ENCODE results near the gene XRCC5. TPM values are rescaled to one million over a fixed set of nuclear protein-coding genes. Genes with fewer than 3 reads are reported as not detected.

Gene XRCC5
- polyA plus RNA-seq, 2 donors, result 57.9 to 100 TPM

DNA sequence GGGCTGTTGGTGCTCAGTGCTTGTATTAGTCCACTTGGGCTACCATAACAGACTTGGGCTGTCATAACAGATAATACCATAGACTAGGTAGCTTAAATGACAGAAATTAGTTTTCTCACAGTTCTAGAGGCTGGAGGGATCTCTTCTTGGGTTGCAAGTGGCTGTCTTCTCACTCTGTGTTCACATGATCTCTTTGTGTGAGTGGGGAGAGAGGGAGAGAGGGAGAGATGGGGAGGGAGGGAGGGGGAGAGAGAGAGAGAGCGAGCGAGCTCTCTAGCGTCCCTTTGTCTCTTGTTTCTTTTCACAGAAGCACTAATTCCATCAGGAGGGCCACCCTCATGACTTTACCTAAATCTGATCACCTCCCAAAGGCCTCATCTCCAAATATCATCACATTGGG is 4.5 kb upstream of the XRCC5 start:
- Histone ChIP-seq H3K27me3 (ENCODE audit: control insufficient read depth in 1 of 2, insufficient read depth in 2 of 2, low read length in 2 of 2) (no peaks in the 10 kb centered on the region), H3K9me3 (ENCODE audit: control insufficient read depth in 2 of 2, insufficient read depth in 1 of 2, low read depth in 1 of 2, low read length in 1 of 2) (no peaks in the 10 kb centered on the region), H3K4me1 (ENCODE audit: control insufficient read depth in 2 of 2, insufficient read depth in 2 of 2, low read length in 1 of 2) (no peaks in the 10 kb centered on the region), H3K27ac (ENCODE audit: low read depth in 2 of 2, low read length in 1 of 2) (no peak overlapping the region), H3K36me3 (ENCODE audit: control insufficient read depth in 2 of 2, insufficient read depth in 2 of 2, low read length in 1 of 2) (no peaks in the 10 kb centered on the region), H3K4me3 (ENCODE audit: low read depth in 1 of 2, low read length in 2 of 2) (no peak overlapping the region)
- 90 to 93% methylated on average over 3 of the region's 3 CpGs for WGBS, 2 donors

DNA sequence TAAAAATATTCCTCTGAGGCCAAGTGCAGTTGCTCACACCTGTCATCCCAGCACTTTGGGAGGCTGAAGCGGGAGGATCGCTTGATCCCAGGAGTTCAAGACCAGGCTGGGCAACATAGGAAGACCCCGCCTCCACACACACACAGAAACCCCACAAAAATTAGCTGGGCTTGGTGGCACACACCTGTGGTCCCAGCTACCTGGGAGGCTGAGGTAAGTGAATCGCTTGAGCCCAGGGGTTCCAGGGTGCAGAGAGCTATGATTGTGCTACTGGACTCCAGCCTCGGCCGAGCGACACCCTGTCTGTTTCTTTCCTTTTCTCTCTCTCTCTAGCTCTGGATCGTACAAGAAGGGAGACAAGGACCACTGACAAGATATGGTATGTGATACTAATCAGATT is 1.8 kb upstream of the XRCC5 start:
- Histone ChIP-seq H3K36me3 (ENCODE audit: control insufficient read depth in 2 of 2, insufficient read depth in 2 of 2, low read length in 1 of 2) (no peaks in the 10 kb centered on the region), H3K9me3 (ENCODE audit: control insufficient read depth in 2 of 2, insufficient read depth in 1 of 2, low read depth in 1 of 2, low read length in 1 of 2) (no peaks in the 10 kb centered on the region), H3K4me3 (ENCODE audit: low read depth in 1 of 2, low read length in 2 of 2) (peak overlapping the region in 1 of 2 donors; percentile 2), H3K27me3 (ENCODE audit: control insufficient read depth in 1 of 2, insufficient read depth in 2 of 2, low read length in 2 of 2) (no peaks in the 10 kb centered on the region), H3K27ac (ENCODE audit: low read depth in 2 of 2, low read length in 1 of 2) (no peak overlapping the region), H3K4me1 (ENCODE audit: control insufficient read depth in 2 of 2, insufficient read depth in 2 of 2, low read length in 1 of 2) (no peaks in the 10 kb centered on the region)
- WGBS, 2 donors, result 84 to 85% methylated on average over 8 of the region's 8 CpGs

- Histone ChIP-seq H3K36me3 (ENCODE audit: control insufficient read depth in 2 of 2, insufficient read depth in 2 of 2, low read length in 1 of 2) (no peaks in the 10 kb centered on the region), H3K27ac (ENCODE audit: low read depth in 2 of 2, low read length in 1 of 2) (no peak overlapping the region), H3K9me3 (ENCODE audit: control insufficient read depth in 2 of 2, insufficient read depth in 1 of 2, low read depth in 1 of 2, low read length in 1 of 2) (no peaks in the 10 kb centered on the region), H3K4me1 (ENCODE audit: control insufficient read depth in 2 of 2, insufficient read depth in 2 of 2, low read length in 1 of 2) (no peaks in the 10 kb centered on the region), H3K27me3 (ENCODE audit: control insufficient read depth in 1 of 2, insufficient read depth in 2 of 2, low read length in 2 of 2) (no peaks in the 10 kb centered on the region), H3K4me3 (ENCODE audit: low read depth in 1 of 2, low read length in 2 of 2) (peak overlapping the region; percentile 2 to 16)
- 40% methylated on average over 13 of the region's 13 CpGs for WGBS, 2 donors
These were observed 1.4 kb upstream of the XRCC5 start for GRCh38 chr2:216107760-216108159.

GRCh38 chr2:216108310-216108966 is 710 bp upstream of the XRCC5 start:
- Histone ChIP-seq H3K9me3 (ENCODE audit: control insufficient read depth in 2 of 2, insufficient read depth in 1 of 2, low read depth in 1 of 2, low read length in 1 of 2) (no peaks in the 10 kb centered on the region), H3K36me3 (ENCODE audit: control insufficient read depth in 2 of 2, insufficient read depth in 2 of 2, low read length in 1 of 2) (peaks cover 3 to 4% of the 10 kb centered on the region in 2 donors), H3K27ac (ENCODE audit: low read depth in 2 of 2, low read length in 1 of 2) (no peak overlapping the region), H3K27me3 (ENCODE audit: control insufficient read depth in 1 of 2, insufficient read depth in 2 of 2, low read length in 2 of 2) (no peaks in the 10 kb centered on the region), H3K4me1 (ENCODE audit: control insufficient read depth in 2 of 2, insufficient read depth in 2 of 2, low read length in 1 of 2) (no peaks in the 10 kb centered on the region), H3K4me3 (ENCODE audit: low read depth in 1 of 2, low read length in 2 of 2) (peak overlapping the region in 1 of 2 donors; percentile 96)
- 39 to 46% methylated on average over 6 of the region's 6 CpGs for WGBS, 2 donors

DNA sequence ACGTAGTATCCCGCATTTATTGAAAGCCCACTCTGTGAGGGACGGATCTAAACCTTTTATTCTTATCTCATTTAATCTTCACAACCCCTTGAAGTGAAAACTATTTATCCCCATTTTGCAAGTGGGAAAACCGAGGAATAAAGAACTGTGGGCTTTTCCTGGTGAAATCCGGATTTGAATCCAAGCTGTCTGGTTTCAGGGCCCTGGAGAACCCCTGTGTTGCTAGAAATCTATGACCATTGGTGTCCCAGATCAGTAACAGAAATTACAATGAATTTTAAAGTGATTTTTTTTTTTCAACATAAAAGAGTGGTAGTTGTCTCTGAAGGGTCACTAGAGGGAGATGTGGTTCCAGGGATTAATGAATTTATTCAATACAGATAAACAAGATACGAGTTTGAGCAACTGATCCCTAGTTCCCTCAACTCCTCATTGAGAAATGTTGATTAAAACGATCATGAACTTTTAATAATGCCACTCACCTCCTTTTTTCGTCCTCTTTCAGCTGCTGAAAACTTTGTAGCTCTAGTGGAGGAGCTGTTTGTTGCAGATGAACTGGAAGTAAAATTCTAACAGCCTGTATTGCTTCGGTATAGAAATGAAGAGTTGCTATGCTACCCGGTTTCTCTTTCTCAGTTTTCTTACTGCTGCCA is 940 bp downstream of the XRCC5 start:
- Histone ChIP-seq H3K4me3 (ENCODE audit: low read depth in 1 of 2, low read length in 2 of 2) (peak overlapping the region in 1 of 2 donors; percentile 96), H3K9me3 (ENCODE audit: control insufficient read depth in 2 of 2, insufficient read depth in 1 of 2, low read depth in 1 of 2, low read length in 1 of 2) (no peaks in the 10 kb centered on the region), H3K27me3 (ENCODE audit: control insufficient read depth in 1 of 2, insufficient read depth in 2 of 2, low read length in 2 of 2) (no peaks in the 10 kb centered on the region), H3K4me1 (ENCODE audit: control insufficient read depth in 2 of 2, insufficient read depth in 2 of 2, low read length in 1 of 2) (peaks cover 0 to 3% of the 10 kb centered on the region in 2 donors), H3K27ac (ENCODE audit: low read depth in 2 of 2, low read length in 1 of 2) (peak overlapping the region in 1 of 2 donors; percentile 40), H3K36me3 (ENCODE audit: control insufficient read depth in 2 of 2, insufficient read depth in 2 of 2, low read length in 1 of 2) (peaks cover 5 to 6% of the 10 kb centered on the region in 2 donors)
- WGBS, 2 donors, result 2 to 4% methylated on average over 10 of the region's 10 CpGs

GRCh38 chr2:216110620-216111019 is 1.5 kb downstream of the XRCC5 start:
- Histone ChIP-seq H3K4me1 (ENCODE audit: control insufficient read depth in 2 of 2, insufficient read depth in 2 of 2, low read length in 1 of 2) (peaks cover 0 to 3% of the 10 kb centered on the region in 2 donors), H3K36me3 (ENCODE audit: control insufficient read depth in 2 of 2, insufficient read depth in 2 of 2, low read length in 1 of 2) (peaks cover 5 to 6% of the 10 kb centered on the region in 2 donors), H3K9me3 (ENCODE audit: control insufficient read depth in 2 of 2, insufficient read depth in 1 of 2, low read depth in 1 of 2, low read length in 1 of 2) (no peaks in the 10 kb centered on the region), H3K27ac (ENCODE audit: low read depth in 2 of 2, low read length in 1 of 2) (no peak overlapping the region), H3K4me3 (ENCODE audit: low read depth in 1 of 2, low read length in 2 of 2) (peak overlapping the region in 1 of 2 donors; percentile 96), H3K27me3 (ENCODE audit: control insufficient read depth in 1 of 2, insufficient read depth in 2 of 2, low read length in 2 of 2) (no peaks in the 10 kb centered on the region)
- 2 to 13% methylated on average over 1 of the region's 1 CpG for WGBS, 2 donors

DNA sequence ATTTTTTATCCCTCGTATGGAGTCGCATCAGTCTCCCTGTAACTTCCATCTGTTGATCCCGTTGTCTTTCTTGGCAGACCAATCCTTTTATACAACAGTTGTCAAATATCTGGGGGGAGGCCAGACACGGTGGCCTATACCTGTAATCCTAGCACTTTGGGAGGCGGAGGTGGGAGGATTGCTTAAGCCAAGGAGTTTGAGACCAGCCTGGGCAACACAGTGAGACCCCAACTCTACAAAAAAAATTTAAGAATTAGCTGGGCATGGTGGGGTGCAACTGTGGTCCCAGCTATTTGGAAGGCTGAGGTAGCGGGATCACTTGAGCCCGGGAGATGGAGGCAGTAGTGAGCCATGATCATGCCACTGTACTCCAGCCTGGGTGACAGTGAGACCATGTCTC is 2.0 kb downstream of the XRCC5 start:
- H3K4me3 ChIP-seq (ENCODE audit: low read depth in 1 of 2, low read length in 2 of 2), result no peak overlapping the region
- H3K36me3 ChIP-seq (ENCODE audit: control insufficient read depth in 2 of 2, insufficient read depth in 2 of 2, low read length in 1 of 2), result peaks cover 5 to 6% of the 10 kb centered on the region in 2 donors
- WGBS, 2 donors, result 77 to 78% methylated on average over 7 of the region's 7 CpGs
- H3K27me3 ChIP-seq (ENCODE audit: control insufficient read depth in 1 of 2, insufficient read depth in 2 of 2, low read length in 2 of 2), result no peaks in the 10 kb centered on the region
- H3K4me1 ChIP-seq (ENCODE audit: control insufficient read depth in 2 of 2, insufficient read depth in 2 of 2, low read length in 1 of 2), result peaks cover 0 to 3% of the 10 kb centered on the region in 2 donors
- H3K9me3 ChIP-seq (ENCODE audit: control insufficient read depth in 2 of 2, insufficient read depth in 1 of 2, low read depth in 1 of 2, low read length in 1 of 2), result no peaks in the 10 kb centered on the region
- H3K27ac ChIP-seq (ENCODE audit: low read depth in 2 of 2, low read length in 1 of 2), result no peak overlapping the region

- H3K36me3 ChIP-seq (ENCODE audit: control insufficient read depth in 2 of 2, insufficient read depth in 2 of 2, low read length in 1 of 2), result peaks cover 6 to 7% of the 10 kb centered on the region in 2 donors
- 67 to 68% methylated on average over 4 of the region's 4 CpGs for WGBS, 2 donors
- no peaks in the 10 kb centered on the region for H3K27me3 ChIP-seq (ENCODE audit: control insufficient read depth in 1 of 2, insufficient read depth in 2 of 2, low read length in 2 of 2)
- H3K27ac ChIP-seq (ENCODE audit: low read depth in 2 of 2, low read length in 1 of 2), result no peak overlapping the region
- no peaks in the 10 kb centered on the region for H3K9me3 ChIP-seq (ENCODE audit: control insufficient read depth in 2 of 2, insufficient read depth in 1 of 2, low read depth in 1 of 2, low read length in 1 of 2)
- peaks cover 0 to 3% of the 10 kb centered on the region in 2 donors for H3K4me1 ChIP-seq (ENCODE audit: control insufficient read depth in 2 of 2, insufficient read depth in 2 of 2, low read length in 1 of 2)
- no peak overlapping the region for H3K4me3 ChIP-seq (ENCODE audit: low read depth in 1 of 2, low read length in 2 of 2)
These were observed 3.8 kb downstream of the XRCC5 start for GRCh38 chr2:216112926-216113325.

DNA sequence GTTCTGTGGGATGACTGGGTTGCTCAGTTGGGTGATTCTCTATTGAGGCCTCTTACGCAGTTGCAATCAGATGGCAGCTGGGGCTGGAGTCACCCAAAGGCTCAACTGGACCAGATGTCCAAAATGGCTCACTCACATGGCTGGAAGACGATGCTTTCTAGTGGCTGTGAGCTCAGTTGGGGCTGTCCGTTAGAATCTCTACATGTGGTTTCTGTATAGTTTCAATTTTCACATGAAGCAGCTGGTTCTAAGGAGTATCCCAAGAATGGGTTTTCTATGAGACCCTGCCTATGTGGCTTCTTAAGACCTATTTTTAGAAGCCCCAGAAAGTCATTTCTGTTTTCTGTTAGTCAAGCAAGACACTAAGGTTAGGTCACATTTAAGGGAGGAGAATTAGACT is 4.4 kb downstream of the XRCC5 start:
- Histone ChIP-seq H3K4me1 (ENCODE audit: control insufficient read depth in 2 of 2, insufficient read depth in 2 of 2, low read length in 1 of 2) (peaks cover 0 to 3% of the 10 kb centered on the region in 2 donors), H3K36me3 (ENCODE audit: control insufficient read depth in 2 of 2, insufficient read depth in 2 of 2, low read length in 1 of 2) (peaks cover 6 to 7% of the 10 kb centered on the region in 2 donors)

DNA sequence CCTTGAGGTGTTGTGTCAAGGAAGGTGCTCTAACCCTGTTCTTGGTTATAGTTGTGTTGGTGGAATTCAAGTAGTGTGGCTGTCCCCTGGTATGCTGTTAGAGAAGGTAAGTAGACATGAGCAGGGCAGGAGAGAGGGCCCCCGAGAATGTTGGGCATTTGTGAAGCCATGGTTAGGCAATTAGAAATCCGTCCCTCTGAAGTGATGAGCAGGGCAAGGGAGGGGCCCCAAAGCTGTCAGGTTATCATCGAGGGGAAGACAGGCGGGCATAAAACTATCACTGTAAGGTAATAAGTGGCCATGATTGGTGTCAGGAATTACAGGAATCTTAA is 5.2 kb downstream of the XRCC5 start:
- 38 to 39% methylated on average over 4 of the region's 4 CpGs for WGBS, 2 donors
- peak overlapping the region in 1 of 2 donors; percentile 82 for H3K27ac ChIP-seq (ENCODE audit: low read depth in 2 of 2, low read length in 1 of 2)
- no peaks in the 10 kb centered on the region for H3K27me3 ChIP-seq (ENCODE audit: control insufficient read depth in 1 of 2, insufficient read depth in 2 of 2, low read length in 2 of 2)
- peaks cover 0 to 3% of the 10 kb centered on the region in 2 donors for H3K4me1 ChIP-seq (ENCODE audit: control insufficient read depth in 2 of 2, insufficient read depth in 2 of 2, low read length in 1 of 2)
- no peak overlapping the region for H3K4me3 ChIP-seq (ENCODE audit: low read depth in 1 of 2, low read length in 2 of 2)
- no peaks in the 10 kb centered on the region for H3K9me3 ChIP-seq (ENCODE audit: control insufficient read depth in 2 of 2, insufficient read depth in 1 of 2, low read depth in 1 of 2, low read length in 1 of 2)
- H3K36me3 ChIP-seq (ENCODE audit: control insufficient read depth in 2 of 2, insufficient read depth in 2 of 2, low read length in 1 of 2), result peaks cover 7 to 10% of the 10 kb centered on the region in 2 donors

More for the DNA sequence above, 4.4 kb downstream of the XRCC5 start:
- Histone ChIP-seq H3K27ac (ENCODE audit: low read depth in 2 of 2, low read length in 1 of 2) (no peak overlapping the region), H3K27me3 (ENCODE audit: control insufficient read depth in 1 of 2, insufficient read depth in 2 of 2, low read length in 2 of 2) (no peaks in the 10 kb centered on the region), H3K4me3 (ENCODE audit: low read depth in 1 of 2, low read length in 2 of 2) (no peak overlapping the region), H3K9me3 (ENCODE audit: control insufficient read depth in 2 of 2, insufficient read depth in 1 of 2, low read depth in 1 of 2, low read length in 1 of 2) (no peaks in the 10 kb centered on the region)
- 81 to 84% methylated on average over 3 of the region's 3 CpGs for WGBS, 2 donors
